ENCODE results near the gene SNAPC1.
"Not testable (repeated sequence)": the region's sequence is repeated elsewhere in the genome, so short reads cannot be mapped to it uniquely, and the experiment has no call there.

Gene SNAPC1

DNA sequence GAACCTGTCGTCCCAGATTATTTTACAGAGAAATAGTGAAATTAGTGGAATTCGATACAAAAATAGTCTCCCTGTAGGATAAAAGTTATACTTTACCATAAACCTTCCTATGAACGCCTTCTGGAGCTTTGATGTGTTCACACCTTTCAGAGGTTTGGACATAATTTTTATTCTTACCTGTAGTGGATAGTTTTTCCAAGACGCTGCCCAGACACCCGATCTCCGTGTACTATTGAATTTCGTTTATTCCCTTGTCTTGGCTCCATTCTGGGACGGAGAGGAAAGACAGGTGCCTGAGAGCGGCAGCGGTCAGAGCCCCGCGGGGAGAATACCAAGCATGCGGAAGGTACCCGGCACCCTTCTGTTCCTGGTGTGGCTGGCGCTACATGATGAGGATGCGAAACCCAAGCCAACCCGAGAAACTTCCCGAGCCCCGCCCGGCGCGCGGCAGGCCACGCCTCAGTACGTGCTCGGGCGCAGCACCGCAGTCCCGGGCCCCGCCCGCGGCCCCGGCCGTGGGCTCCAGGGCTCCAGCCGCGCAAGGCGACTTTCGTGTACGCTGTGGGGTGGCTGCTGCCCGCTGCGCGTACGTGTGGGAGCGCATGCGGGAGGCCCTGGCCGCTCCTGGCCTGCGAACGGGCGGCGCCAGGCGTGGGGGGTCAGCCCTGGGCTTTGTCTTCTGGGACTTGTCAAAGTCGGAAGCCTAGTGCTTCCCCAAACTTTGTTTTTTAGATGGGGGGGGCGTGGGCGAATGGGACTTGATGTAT is 11.3 kb upstream of the SNAPC1 start:
- peak; percentile 84 for DNase-seq

DNA sequence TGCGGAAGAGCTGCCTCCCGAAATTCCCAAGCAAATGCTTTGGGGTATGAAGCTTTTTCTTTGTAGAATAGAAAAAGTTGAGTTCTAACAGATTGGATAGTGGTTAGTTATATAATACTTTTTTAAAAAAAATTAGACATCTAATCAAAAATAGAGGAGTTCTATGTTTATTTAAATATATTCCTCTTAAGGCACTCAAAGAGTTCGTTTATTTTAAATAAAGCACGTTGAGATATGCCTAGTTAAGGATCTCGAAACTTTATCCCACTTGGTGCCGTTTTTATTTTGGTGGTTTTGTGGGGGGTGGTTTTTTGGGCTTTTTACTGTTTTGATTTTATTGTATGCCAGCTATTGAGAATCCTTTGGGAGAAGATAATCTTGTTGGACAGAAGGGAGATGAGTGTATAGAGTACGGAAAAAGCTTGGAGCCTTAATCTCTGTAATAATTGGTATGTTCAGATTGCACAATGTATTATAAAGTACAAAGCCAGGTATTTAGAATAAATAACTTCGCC is 10.7 kb upstream of the SNAPC1 start:
- DNase-seq: no peak

DNA sequence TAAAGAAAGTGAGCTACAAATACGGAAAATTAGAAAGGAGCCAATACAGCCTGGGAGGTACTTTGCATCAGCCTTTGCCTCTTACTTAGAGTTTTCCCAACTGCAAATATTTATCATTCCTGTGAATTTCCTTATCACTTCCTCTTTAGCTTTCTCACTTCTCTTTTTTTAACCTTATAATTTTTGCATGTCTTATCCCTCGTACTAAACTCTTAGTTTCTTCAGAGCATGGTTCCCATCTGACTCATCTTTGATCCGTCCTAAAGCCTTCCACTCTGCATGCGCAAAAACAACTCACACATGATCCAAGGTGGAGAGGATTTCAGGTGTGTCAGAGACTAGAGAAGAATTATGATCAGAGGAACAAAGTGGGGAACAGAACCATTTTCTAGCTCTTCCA is 9.6 kb upstream of the SNAPC1 start:
- no peak for DNase-seq

DNA sequence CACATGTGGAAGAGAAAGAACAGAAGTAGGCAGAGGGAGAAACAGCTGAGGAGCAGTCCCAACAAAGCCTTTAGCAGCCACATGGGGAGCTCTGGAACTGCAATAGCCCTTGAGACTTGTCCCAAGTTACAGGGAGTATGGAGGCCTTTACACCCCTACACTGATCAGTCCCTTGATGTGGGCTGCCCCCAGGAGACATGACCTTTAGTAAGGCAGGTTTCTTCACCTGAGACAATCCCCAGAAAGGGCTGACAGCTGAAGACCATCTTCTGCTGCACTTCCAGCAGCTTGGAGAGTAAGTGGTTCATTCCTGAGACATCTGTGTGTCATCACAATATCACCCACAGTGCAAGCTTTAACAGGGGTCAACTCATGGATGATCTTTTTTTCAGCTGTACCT is 8.6 kb upstream of the SNAPC1 start:
- no peak for DNase-seq

DNA sequence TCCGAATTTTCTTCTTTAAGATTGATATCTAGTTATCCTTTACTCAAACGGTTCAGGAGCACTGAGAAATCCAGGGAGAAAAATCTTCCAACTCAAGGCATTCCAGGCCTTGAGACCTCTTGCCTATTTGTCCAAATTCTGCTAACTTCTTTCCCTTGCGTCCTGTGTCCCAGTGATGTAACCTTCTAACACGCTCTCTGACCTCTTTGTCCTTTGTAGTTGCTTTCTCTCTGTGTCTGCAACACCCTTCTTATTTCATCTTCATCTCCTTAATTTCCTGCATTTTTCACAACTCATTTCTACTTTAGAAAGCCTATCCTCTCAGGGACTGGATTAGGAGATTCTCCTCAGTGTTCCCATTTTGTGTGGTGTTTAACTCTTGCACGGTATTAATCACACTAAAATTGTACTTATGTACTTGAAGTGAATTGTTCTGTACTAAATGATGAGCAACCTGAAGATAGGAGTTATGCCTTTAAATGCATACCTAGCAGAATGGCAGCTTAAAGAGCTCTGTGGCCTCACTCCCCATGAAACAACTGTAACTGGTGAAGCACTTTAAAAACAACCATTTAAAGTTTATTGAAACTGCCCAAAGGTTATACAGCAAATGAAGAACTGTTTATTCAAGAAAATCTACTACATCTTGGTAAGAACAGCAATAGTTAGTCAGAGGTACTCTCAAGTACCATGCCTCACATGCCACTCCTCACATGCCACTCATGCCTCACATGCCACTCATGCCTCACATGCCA is 7.4 kb upstream of the SNAPC1 start:
- no peak for DNase-seq

DNA sequence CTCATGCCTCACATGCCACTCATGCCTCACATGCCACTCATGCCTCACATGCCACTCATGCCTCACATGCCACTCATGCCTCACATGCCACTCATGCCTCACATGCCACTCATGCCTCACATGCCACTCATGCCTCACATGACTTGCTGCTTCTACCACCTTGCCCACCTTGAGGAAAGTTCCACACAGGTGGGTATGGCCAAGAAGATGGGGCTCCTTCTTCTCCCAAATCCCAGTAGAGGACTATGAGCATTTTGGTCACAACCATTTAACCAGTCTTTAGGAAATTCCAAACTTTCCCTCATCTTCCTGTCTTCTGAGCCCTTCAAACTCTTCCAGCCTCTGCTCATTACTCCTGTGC is 6.9 kb upstream of the SNAPC1 start:
- DNase-seq: not testable (repeated sequence)

DNA sequence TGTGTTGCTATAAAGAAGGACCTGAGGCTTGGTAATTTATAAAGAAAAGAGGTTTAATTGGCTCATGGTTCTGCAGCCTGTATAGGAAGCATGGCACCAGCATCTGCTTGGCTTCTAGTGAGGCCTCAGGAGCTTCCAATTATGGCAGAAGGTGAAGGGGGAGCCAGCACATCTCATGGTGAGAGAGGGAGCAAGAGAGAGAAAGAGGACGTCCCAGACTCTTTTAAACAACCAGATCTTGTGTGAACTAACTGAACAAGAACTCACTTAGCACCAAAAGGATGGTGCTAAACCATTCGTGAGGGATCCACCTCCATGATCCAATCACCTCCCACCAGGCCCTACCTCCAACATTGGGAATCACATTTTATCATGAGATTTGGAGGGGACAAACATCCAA is 6.1 kb upstream of the SNAPC1 start:
- DNase-seq: no peak

DNA sequence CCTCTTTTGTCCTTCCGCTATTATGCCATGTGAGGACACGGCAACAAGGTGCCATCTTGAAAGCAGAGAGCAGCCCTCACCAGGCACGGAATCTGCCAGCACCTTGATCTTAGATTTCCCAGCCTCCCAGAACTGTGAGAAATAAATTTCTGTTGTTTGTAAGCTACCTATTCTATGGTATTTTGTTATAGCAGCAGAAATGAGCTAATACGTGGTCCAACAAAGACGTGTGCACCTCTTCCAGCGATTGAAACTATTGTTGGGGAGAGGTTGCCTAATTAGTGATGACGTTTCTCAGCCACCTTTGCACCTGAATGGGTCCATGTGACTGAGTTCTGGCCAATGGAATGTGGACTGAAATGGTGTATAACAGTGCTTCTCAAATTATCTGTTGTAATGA is 2.3 kb upstream of the SNAPC1 start:
- no peak for DNase-seq

DNA sequence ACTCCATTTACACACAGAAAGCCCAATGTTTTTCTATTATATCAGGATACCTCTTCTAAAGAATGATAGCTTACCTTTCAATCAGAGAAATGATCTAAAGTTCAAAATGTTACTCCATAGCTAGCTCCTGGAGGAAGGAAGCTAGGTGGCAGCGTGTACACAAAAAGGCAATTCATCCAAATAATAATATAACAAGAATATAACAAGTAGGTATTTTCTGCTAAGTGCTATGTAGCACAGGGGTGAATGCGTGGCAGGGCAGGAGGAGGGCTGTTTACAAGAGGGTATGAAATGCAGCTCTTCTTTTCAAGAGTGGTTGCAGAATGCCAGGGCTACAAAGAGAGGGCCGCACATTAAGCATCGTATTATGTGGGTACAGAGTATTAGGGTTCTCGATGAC is 663 bp upstream of the SNAPC1 start:
- DNase-seq: peak; percentile 22

DNA sequence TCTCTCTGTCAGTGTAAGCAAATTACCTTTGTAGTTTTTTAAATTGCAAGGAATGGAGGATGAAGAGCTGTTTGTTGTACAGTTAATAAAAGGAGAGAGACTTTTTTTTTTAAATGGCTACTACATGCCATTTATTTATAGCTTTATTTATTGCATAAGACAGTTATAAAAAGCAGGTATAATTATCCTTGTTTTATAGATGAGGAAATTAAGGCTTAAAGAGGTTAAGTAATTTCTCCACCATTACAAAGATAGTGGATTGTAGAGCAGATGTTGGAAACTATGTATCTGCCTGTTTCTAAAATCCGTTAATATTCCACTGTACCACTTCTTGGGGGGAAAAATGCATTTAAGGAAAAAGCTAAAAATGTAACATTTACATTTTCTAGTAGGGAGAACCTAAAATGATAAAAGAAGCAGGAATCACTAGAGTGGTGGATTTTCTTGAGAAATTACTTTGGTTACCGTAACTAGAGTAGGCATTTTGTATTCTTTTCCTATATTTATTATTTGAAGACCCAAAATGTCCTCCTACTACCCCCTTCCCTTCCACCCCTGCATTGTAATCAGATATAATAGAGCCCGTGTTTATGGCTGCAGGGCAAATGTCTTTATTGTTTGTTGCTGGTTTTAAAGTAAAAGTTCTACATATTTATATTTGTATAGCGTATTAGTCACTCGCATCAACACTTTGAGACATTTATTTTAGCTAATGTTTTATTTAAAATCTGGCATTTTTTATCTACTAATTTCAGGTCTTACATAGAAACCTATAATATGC is 2.3 kb downstream of the SNAPC1 start:
- DNase-seq: no peak

DNA sequence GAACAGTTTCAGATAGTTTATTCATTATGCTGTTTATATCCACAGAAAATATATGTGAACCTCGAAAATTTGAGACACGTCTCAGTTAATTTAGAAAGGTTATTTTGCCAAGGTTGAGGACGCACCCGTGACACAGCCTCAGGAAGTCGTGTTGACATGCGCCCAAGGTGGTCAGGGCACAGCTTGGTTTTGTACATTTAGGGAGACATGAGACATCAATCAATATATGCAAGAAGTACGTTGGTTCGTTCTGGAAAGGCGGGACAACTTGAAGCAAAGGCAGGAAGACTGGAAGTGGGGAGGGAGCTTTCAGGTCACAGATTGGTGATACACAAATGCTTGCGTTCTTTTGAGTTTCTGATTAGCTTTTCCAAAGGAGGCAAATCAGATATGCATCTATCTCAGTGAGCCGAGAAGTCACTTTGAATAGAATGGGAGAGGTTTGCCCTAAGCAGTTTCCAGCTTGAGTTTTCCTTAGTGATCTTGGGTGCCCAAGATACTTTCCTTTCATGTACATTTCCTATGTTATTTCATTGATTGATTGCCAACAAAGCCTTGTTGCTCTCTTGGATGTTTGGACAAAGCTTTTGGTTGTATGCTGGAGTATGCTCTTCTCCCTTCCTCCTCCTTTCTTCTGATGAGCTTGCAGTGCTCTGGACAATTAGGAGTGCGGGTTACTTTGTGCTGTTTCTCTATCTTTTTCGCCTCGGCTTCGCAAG is 3.2 kb downstream of the SNAPC1 start:
- DNase-seq: no peak

DNA sequence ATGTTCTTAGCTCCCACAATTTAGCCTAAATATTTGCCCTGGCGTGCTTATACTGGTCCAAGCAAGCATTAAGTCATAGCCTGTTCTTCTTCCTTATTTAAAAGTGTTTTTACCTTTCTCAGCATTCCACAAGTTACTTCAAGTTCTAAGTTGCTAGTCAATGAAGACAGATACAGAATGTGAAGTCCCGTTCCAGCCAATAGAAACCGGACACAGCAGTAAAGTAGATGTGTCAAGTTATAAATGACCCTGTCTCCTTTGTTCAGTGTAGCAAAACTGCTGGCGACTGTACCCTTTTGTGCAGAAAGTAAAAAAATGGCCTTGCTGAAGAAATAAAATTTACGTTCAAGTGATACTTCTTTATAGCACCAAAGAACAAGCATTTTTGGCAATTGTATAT is 3.9 kb downstream of the SNAPC1 start:
- DNase-seq: no peak

DNA sequence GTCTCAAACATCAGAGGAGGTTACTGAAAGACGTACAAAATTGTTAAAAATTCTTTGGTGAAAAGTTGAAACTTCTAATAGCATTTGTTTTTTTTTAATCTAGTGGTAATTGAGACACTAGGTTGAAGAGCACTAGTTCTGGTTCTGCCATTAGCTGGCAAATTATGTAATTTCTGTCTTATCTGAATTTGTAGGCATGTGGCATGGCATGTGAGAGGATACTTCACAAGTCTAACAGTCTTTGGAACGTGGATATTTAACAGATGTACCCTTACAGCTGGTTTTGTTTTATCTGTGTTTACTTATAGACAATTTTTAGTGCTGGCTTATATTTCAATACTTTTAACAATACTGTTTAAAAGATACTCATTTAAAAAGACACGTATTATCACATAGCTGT is 6.0 kb downstream of the SNAPC1 start:
- DNase-seq: no peak

DNA sequence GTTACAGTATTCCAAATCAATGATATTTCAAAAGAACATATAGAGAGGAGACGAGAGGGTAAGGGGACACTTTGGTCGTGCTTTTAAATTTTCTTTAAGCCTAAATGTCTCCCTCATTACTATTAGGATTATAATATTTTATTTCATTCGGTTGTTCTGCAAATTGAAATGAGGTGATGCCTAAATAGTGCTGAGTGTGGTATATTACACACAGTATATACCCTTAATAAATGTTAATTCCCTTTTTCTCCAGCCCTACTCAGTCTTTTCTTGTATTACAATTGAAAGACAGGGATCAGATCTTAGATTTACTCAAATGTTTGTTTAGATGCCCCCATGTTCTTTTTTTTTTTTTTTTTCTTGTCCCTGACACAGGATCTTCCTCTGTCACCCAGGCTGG is 7.7 kb downstream of the SNAPC1 start:
- DNase-seq: no peak

DNA sequence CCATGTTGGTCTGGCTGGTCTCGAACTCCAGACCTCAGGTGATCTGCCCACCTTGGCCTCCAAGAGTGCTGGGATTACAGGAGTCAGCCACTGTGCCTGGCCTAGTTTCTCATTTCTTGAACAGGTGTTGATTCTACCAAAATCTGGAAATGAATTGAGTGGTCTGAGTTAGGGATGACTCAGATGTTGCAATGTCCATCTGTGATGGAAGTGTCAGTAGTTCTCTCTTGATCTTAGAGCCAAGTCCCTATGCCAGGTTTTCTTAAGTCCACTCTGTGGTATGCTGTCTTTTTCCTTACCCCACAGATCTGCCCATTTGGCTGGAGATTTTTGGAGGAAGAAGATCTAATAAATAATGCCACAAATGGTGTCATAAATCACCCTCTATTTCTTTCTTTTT is 12.6 kb downstream of the SNAPC1 start:
- no peak for DNase-seq

DNA sequence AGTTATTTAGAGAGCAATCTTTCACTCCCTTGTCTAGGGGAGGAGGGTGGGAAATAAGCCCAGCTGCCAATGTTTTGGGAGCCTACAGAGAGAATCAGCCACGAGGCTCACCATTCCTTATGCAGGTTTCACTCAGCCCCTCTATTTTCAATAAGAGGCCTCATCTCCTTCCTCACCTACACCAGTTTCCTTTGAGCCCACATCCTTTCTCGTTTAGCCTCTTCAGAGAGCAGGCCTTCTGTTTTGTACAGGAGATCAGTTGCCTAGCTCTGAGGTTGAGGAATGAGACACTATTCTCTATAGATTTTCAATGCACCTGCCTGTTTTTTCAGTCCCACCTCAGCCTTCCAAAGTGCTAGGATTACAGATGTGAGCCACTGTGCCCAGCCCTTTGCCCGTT is 17.9 kb downstream of the SNAPC1 start:
- DNase-seq: peak; percentile 25

DNA sequence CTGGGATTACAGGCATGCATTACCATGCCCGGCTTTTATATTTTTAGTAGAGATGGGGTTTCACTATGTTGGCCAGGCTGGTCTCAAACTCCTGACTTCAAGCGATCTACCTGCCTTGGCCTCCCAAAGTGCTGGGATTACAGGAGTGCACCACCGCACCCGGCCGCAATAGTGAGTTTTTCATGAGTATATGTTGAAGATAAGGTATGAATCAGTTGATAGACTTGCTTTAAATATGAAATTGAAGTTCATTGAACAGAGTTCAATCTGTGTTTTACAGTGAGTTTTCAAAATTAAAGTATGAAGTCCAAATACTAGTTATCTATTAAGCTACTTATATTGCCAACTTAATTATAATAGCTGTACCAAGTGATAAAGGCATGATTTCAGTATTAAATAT is 35.1 kb downstream of the SNAPC1 start:
- no peak for DNase-seq

DNA sequence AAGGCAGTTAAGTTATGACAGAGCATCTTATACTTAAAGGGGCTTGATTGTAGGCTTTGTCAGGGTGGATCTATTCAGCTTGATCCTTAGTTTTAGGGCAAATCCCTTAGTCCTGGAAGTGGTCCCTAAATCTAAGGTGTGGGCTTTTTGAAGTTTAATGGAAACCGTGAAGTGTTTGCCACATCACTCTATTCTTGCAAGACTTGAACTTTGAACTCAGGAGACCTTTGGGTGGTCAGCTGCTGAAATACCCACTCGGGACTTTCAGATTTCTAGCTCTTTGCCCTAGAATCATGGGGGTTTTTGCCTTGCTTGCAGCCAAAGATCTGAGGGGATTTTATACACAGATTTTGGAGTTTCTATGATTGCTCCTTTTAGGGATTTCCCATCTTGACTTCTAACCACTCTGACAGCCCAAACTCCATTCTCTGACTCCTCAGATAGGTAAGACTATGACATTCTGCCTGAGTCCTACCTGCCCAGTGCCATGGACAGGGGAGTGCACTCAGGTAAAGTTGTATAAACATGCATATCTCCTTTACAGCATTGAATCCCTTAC is 39.9 kb downstream of the SNAPC1 start:
- no peak for DNase-seq

DNA sequence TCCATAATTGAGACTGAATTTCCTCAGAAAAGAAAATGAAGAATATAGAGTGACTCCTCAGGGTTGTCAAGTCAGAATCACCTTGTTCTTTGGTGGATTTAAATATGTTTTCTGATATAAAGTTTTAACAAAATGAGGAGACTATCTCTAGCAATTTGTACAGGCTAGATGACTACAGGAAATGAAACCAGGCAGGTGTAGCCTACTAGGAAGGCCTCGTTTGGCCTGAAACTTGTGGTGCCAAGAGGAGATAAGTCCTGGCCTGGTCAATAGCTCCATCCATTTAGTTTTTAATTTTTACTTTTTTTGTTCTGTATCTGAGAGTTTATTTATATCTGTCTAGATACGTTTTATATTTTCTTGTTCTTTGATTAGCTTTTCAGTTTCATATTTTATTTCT is 41.5 kb downstream of the SNAPC1 start:
- DNase-seq: no peak

DNA sequence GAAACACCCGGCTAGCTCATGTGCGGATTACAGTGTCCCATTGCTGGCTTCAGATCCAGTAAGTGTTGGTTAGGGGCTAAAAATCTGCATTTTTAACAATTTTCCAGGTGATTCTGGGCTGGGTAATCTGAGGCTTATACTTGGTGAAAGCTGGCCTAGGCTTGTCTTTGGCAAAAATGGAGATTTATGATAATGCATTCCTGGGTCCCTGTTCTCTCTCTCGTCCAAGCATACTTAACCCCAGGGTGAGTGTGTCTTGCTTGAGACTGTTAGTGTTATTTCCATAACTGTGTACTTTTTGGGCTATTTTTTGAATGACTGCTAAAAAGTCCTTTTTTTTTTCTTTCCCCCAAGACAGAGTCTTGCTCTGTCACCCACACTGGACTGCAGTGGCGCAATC is 43.2 kb downstream of the SNAPC1 start:
- DNase-seq: no peak

DNA sequence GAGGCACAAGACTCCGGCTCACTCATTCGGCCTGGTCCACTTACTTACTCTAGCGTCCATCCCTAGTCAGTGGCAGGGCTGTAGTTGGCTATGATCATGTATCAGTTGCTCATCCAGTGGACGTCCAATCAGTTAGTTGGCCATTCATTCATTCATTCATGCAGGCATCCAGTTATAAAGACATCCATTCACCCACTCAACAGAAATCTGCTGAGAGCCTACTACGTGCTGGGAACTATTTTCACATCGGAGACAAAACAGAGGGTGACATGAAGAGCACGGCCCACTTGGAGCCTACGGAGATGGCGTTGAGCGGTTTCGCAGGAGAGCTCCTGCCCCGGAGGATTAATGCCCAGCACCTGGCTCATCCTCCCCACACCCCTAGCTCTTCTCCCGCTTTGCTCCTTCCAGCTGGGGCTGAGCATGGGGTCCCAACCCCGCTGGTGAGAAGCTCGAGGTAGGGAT is 49.7 kb downstream of the SNAPC1 start:
- no peak for DNase-seq

DNA sequence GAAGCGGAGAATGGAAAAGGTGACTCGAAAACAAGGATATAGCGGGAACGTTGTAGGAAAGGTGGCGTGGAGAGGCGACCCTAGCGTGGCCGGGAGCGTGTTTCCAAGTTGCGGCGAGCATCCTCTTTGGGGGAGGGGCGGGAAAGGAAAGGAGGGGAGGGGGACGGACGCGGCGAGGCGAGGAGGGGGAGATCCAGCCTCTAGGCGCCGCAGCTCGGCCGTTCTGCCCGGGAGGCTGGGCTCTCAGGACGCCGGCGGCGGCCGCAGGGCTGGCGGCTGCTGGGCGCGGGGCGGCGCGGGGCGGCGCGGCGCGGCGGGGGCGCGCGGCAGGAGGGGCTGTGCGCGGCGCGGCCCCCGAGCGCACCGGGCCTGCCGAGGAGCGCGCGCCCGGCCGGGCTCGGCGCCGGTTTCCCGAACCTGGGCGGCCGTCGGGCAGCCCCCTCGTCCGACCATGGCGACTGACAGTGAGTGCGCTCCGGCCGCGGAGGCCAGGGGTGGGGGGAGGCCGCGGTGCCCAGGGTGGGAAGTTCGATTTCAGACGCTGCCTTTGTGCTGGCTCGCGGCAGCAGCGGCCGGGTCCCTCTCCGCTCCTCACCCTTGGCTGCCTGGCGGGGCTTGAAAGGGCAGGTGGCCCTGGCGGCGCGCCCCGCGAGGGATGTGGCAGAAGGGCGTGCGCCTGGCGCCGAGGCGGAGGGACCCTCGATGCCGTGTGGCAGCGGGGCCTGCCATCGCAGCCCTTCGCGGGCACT is 50.3 kb downstream of the SNAPC1 start, which contains the start of gene SYT16:
Gene SYT16 (plus strand): TSS at position 357 of the 749 bp plus-strand sequence.
- DNase-seq: peak; percentile 7
